Fibroblast of pulmonary artery (primary cell): Measurements from ENCODE around the gene PAX7.

ENCODE experiments used
- DNase-seq: peaks from one replicate; pipeline ENCODE4 v3.0.0-alpha.2; 2010; ENCODE audit warnings: low read depth
- H3K4me3 ChIP-seq: replicated peaks from 2 replicates; pipeline ENCODE4 v1.5.1; 2011; ENCODE audit warnings: low read depth, mild to moderate bottlenecking, control low read depth, low read length, moderate library complexity
- CTCF ChIP-seq: IDR thresholded peaks from 2 replicates; pipeline ENCODE4 v1.5.1; 2011; ENCODE audit warnings: mild to moderate bottlenecking, control low read depth, low read length, inconsistent platforms; ENCODE audit errors: missing control alignments

The PAX7 gene

GRCh38 chr1:18714404-18715175, 83.9 kb downstream of the PAX7 start:
- DNase-seq: no peak
- no peak overlapping the region for H3K4me3 ChIP-seq
- no peak for TF ChIP-seq CTCF

- no peak overlapping the region for H3K4me3 ChIP-seq
- no peak for DNase-seq
- no peak for TF ChIP-seq CTCF
Measured at GRCh38 chr1:18716112-18716784, 85.6 kb downstream of the PAX7 start.

GRCh38 chr1:18716785-18717678, 86.4 kb downstream of the PAX7 start:
- no peak for DNase-seq
- no peak for TF ChIP-seq CTCF
- no peak overlapping the region for H3K4me3 ChIP-seq

- H3K4me3 ChIP-seq: no peak overlapping the region
- no peak for DNase-seq
- TF ChIP-seq CTCF: no peak
Measured at GRCh38 chr1:18719786-18720451, 89.3 kb downstream of the PAX7 start.

GRCh38 chr1:18721041-18721440, 90.4 kb downstream of the PAX7 start:
- no peak for DNase-seq
- no peak overlapping the region for H3K4me3 ChIP-seq
- no peak for TF ChIP-seq CTCF

- DNase-seq: no peak
- H3K4me3 ChIP-seq: no peak overlapping the region
- no peak for TF ChIP-seq CTCF
Measured at GRCh38 chr1:18721776-18722175, 91.1 kb downstream of the PAX7 start.
